NCI-H774 (cell line): ENCODE measurements around the gene CLSTN2.

Experiments
- DNase-seq: peaks from one replicate; lab custom pipeline; 2025; lab: John Stamatoyannopoulos, UW

The CLSTN2 gene

DNA sequence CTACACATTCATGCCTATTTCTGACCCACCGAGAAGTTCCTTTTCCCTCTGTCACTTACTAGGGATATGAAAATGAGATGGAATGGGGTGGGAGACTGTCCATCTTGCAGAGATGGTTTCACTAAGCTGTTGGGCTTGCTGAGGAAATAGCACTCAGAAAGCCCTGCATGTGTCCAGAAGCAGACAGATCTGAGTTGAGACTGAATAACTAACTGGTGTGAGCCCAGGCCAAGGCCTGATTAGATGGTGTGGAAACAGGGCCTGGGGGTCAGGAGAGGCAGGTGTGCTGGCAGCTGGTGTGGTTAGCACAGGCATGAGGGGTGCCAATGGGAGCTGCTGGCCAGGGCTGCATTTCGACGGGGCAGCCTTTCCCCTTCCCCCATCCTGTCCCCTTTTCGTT, 72.1 kb downstream of the CLSTN2 start:
- no peak for DNase-seq

DNA sequence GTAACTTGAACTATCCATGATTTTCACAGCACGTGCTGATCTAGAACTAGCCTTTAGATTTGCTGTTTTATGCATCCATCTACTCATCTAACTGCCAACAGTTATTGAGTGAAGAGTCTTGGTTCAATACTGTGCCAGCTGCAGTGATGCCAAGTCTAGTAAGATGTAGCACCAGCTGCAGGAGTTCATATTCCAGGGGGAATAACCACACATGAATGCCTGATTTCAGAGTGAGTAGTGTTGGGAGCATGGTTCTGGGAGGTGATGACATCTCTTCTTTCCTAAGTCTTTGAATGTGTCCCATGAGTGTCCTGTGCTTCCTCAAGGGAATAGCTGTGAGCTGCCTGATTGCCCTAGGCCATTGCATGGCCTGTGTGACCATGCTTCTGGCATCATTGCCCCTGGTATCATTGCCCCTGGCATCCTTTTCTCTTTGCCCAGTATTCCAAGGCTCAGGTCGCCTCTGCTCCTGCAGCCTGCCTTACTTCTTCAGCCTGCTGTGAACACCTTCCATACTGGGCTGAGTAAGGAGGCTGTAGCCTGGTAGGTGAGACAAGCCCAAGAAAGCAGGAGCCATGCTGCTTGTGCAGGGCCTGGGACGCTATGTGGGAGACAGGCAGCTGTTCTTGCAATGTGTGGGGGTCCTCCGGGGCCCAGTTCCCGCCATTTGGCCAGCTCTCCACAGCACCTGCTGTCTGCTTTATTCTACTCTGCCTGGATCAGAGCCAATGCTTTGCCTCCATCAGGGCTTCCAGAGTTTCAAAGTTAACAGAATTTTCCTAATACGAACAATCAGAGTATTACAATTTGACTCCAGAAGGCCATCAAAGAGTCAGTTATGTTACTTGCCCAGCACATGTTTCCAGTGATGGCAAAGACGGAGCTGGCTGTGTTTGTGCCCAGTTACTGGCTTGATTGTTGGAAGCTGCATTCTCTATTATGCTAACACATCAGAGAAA, 73.2 kb downstream of the CLSTN2 start:
- no peak for DNase-seq

DNA sequence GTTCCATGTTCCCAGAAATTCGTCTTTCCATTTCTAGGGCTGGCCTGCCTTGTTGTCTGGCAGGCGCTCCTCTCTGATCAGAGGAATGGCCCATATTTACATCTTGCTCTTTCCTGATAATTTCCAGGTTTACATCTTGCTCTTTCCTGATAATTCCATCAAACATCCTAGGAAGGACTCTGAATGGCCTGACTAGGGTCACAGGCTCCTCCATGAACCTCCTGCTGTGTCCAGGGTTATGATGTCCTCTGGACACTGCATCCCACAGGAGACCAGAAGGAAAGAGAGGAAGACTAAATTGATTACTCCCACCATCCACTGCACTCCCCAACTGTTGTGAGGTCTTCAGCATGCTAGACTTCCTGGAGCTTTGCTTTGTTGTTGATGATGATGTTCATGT, 75.4 kb downstream of the CLSTN2 start:
- no peak for DNase-seq

DNA sequence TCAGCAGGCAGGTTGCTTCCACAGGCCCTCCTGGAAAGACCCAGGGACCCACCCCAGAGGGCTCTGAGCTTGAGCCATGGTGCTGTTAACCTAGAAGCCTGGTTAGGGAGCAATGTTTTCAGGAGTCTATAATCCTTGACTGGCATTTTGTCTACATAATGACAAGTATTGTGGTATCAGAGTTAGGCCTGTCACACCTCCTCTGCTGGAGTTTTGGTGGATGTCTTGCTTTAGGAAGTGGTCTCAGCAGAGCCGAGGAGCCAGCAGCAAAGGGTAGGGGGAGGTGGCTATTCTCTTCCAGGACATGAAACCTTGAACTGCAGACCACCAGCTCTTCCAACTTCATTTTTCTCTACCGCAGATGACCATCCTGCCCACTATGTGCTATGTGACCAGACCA, 76.1 kb downstream of the CLSTN2 start:
- DNase-seq, result no peak

DNA sequence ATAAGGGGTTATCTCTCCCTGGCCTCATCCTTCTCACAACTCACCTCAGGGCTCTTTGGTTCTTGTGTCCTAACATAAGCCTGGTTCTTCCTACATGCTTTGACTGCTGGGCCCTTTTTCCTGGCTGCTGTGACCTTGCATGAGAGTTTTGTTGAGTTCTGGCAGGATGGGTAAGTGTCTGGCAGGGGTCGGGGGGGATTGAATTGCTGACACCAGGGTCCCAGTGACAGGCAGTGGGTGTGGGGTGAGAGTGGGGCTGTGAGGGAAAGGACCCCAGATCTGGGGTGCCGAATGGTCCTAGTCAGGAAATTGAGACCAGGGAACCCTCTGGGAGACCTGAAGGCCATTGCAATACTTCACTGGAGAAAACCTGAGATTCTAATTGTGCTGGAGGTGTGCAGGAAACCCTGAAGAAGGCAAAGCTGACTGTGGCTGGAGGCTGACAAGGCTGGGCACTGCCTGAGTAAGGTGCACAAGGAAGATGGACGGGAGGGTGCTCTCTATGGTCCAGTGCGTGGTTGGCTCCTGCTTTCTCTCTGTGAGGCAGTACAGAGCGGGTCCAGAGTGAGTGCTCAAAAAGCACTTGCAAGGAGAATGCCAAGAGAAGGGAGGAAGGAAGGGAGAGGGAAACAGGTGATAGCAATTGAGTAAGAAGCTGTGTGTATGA, 76.8 kb downstream of the CLSTN2 start:
- DNase-seq, result no peak

DNA sequence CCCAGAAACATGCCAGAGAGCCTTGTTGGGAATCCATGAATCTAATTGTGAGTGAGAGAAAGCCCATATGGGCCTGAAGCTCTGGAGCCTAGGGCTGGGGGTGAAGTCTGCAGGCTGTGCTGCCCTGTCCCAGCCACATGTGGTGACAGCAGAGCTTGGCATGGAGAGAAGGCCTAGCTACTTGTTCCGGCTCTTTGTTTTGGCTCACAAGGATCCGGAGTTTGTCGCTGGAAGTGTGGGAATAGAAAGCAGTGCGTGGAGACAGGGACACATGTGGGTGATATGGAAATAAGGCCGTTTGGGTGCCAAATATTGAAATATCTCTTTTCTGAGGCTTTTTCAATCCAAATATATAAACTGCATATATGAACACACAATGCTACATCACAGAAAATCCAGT, 78.2 kb downstream of the CLSTN2 start:
- DNase-seq, result no peak

DNA sequence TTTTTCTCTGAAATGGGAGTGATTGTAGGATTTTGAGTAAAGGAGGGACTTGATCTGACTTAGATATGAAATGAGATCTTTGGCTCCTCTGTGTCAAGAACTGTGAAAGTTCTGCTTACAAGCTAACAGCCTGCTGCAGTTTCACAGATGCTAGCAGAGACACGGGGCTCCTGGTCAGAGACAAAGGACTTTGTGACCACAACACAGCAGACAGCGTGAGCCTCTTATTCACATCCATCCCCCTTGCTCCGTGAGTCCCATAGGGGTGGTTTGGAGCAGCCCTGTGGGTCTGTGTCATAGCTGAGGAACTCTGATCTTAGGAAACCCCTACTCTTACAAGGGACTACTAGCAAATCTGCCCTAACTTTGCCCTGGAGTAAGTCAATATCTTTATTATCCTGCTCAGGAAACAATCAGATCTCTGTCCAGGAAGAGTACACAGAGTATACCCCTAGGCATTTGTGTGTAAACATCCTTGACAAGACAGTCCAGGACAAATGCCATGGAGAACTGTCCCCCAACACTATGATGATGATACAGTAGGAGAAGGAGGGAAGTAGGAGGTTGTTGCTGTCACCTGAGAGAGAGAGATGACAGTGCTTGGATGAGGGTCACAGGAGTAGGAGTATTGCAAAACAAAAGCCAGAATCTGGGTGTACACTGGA, 80.0 kb downstream of the CLSTN2 start:
- no peak for DNase-seq

DNA sequence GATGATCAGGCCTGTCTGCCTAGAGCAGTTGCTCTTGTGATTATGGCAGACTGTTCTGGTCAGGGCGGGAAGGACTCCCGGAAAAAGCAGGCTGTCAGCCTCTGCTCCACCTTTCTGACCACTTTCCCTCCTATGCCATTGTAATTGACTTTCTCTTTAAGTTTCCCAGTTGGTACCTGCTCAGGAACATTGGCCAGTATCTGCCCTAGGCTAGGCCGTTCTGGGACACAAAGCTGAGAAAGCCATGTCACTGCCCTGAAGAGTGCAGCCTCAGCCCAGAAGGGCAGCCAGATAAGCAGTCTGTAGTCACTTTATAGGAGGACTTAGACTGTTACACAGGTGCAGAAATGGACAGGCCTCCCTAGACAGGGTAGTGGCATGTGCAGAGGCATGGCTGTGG, 80.8 kb downstream of the CLSTN2 start:
- no peak for DNase-seq

DNA sequence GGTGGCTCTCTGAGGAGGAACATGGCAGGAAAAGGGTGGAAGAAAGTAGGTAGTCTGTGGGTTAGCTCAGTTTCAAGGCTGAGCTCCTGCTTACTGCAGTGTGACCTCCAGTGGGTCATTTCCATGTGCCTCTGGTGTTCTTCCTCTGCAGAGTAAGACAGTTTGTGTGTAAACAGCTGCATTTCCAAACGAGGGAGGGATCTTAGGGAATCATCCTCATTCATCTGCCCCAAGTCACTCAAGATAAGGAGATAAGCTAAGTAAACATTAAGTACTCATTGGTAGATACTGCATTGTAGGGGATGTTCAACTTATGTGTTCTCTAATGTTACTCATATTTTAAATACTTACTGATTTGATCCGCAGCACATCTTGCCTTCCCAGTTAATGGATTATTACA, 83.6 kb downstream of the CLSTN2 start:
- no peak for DNase-seq

DNA sequence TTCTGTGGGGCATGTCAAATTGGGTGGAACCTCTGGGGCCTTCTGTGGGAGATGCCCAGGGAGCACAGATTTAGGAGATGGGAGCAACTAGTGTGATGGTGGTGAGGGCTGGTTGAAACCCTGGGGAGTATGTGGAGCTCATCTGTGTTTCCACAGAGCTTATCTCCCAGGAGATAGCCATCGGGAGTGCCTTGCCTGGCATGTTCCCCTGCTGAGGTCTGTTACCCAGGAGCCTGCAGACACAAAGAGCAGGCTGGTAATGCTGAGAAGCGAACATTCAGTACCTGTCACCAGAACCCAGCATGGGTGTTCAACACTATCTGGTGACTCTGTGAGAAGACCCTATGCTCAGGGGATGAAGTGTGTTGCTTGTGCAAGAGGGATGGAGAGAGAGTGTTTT, 85.0 kb downstream of the CLSTN2 start:
- DNase-seq, result no peak

GRCh38 chr3:140020541-140020940, 85.6 kb downstream of the CLSTN2 start:
- no peak for DNase-seq

GRCh38 chr3:140021269-140021668, 86.3 kb downstream of the CLSTN2 start:
- DNase-seq, result no peak

DNA sequence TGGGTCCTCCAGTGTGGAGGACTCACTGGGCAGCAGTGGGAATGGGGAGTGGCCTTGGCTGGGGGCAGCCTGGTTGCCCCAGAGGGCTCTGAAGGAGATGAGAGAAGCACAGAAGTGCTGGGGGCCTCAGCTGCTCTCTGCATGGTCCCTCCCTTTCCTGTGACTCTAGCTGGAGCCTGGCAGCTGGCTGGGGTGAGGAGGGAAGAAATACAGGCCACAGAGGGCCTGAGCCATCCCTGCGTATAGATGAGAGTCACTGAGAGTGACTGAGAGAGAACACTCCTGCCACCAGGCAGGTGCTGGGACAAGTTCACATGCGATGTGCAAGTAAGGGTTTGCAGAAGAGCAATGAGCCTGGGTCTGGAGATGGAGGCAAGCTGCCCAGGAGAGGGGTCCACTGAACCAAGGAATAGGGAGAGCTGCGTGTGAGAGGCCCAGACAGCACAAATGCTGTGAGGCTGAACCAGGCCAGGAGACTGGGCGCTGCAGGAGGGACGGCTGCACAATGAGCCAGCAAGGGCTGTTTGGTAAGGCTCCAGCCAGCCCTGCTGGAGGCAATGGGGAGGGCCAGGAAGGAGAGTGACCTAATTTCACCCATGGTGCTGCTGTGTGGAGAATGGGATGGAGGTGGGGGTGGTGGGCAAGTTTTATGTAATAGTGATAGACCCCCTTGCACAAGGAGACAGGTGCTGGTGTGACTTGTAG, 87.2 kb downstream of the CLSTN2 start:
- no peak for DNase-seq

- DNase-seq, result no peak
Measured at GRCh38 chr3:140023616-140024530, 88.9 kb downstream of the CLSTN2 start.

DNA sequence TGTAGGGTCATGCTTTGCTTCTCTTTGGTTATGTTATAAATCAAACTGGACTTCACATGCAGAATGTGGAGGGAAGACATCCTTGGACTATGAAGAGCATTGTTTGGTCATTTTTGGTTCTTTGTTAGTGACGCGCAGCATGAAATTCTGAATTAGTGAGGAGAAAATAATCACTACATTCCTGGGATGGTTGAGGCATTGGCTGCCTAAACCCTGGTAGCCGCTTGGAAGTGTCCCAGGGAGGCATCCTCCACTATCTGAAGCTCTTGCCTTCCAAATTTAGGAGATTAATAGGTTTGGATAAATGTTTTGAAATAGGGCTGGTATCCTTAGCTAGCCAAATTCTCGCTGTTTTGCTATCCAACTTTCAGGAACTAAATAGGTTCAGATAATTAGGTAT, 96.2 kb downstream of the CLSTN2 start:
- DNase-seq, result no peak

DNA sequence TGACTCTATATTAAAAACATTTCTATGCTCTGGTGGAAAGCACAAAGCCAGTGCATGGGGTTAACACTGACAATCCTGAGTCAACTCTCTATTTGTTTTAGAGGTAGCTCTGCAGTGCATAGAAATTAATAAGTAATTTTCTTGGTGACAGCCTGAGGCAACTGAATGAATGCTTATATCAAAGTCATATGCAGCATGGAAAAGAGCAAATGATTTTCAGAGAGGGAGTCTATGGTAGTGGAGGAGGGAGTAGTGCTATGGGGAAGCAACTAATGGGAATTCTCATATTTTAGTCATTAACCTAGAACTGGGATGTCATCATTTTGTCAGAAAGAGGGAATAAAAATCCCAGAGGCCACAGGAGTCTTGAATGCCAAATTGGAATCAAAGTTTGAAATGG, 99.1 kb downstream of the CLSTN2 start:
- no peak for DNase-seq

DNA sequence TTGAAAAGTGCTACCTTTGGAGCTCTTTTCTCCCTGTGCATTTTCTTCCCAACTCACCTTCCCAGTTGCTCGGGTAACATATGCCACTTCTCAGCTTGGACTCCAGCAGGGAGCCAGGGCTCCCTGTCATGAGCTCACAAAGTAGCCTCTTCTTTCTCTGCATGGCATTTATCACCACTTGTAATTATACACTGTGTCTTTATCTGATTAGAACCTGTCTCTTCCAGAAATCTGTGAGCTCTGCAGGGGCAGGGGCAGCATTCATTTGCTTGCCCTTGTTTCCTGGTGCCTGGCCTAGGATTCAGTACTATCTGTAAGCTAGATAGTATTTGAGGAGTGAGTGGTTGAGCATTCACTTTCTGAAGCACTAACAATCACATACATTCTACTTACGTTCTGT, 100.9 kb downstream of the CLSTN2 start:
- DNase-seq, result no peak

DNA sequence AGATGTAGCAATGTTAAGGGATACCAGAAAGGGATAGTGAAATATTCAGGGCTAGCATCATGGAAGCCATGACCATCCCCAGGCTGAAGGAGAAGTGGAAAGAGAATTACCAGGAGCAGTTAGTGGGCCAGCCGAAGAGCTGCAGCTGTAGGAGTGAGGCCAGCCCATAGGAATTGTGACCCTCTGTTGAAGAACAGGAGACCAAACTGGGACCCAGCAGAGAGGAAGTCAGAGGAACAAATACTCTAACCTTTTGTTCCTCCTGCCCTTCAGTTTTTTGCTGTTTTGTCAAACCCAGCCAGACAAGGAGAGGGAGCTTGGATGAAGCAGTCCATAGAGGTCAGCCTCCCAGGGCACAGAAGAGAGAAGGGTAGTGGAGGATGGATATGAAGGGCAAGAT, 115.4 kb downstream of the CLSTN2 start:
- DNase-seq, result no peak

- no peak for DNase-seq
Measured at GRCh38 chr3:140051019-140051957, 116.3 kb downstream of the CLSTN2 start.
